ENCODE measurements around the gene CALML3. TPM values are rescaled to one million over a fixed set of nuclear protein-coding genes. Genes with fewer than 3 reads are reported as not detected.

CALML3 gene
- total and polyA plus RNA-seq, 10 donors = 0.10 TPM; not detected in 9

DNA sequence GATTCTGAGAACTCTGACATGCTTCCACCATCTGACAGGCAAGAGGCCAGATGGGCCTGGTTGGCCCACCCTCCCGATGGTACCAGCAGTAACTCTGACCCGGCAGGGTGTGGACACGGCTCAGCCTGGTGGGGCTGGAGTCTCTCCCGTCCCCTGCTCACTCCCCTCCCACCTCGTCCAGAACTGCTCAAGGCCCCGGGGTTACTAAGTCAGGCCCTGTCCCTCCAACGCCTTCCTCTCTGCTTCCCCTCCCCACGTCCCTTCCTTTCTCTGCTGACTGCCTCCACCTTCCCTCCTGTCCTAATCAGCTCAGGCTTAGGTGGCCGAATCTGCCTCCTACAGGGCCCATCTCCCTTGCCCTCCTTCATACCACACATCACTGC, 37.9 kb upstream of the CALML3 start:
- H3K27ac ChIP-seq = no peak overlapping the region
- no peak overlapping the region for H3K4me3 ChIP-seq
- peaks cover 0 to 7% (median 0%) of the 10 kb centered on the region in 7 donors for H3K27me3 ChIP-seq (replicated peaks in 1 of 7)
- H3K4me1 ChIP-seq = peaks cover 0 to 11% (median 0%) of the 10 kb centered on the region in 6 donors
- H3K36me3 ChIP-seq = no peaks in the 10 kb centered on the region
- WGBS, 5 donors = 45 to 80% (median 63%) methylated on average over 7 to 9 of the region's 9 CpGs
- peak; percentile 61 for DNase-seq
- intact Hi-C loops (cut with DNase I; ENCODE audit: low total_unique reads) = no loop called here
- TF ChIP-seq POLR2A (IDR thresholded peaks at IDR 0.05) (no peak), POLR2AphosphoS5 (IDR thresholded peaks at IDR 0.05) (no peak)
- TF ChIP-seq, protein P1, sequence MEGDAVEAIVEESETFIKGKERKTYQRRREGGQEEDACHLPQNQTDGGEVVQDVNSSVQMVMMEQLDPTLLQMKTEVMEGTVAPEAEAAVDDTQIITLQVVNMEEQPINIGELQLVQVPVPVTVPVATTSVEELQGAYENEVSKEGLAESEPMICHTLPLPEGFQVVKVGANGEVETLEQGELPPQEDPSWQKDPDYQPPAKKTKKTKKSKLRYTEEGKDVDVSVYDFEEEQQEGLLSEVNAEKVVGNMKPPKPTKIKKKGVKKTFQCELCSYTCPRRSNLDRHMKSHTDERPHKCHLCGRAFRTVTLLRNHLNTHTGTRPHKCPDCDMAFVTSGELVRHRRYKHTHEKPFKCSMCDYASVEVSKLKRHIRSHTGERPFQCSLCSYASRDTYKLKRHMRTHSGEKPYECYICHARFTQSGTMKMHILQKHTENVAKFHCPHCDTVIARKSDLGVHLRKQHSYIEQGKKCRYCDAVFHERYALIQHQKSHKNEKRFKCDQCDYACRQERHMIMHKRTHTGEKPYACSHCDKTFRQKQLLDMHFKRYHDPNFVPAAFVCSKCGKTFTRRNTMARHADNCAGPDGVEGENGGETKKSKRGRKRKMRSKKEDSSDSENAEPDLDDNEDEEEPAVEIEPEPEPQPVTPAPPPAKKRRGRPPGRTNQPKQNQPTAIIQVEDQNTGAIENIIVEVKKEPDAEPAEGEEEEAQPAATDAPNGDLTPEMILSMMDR (IDR thresholded peaks at IDR 0.05 in 8 of 11, conservative IDR thresholded peaks at IDR 0.05 in 3 of 11) = no peak
- peaks cover 0 to 2% (median 0%) of the 10 kb centered on the region in 8 donors for H3K9me3 ChIP-seq

DNA sequence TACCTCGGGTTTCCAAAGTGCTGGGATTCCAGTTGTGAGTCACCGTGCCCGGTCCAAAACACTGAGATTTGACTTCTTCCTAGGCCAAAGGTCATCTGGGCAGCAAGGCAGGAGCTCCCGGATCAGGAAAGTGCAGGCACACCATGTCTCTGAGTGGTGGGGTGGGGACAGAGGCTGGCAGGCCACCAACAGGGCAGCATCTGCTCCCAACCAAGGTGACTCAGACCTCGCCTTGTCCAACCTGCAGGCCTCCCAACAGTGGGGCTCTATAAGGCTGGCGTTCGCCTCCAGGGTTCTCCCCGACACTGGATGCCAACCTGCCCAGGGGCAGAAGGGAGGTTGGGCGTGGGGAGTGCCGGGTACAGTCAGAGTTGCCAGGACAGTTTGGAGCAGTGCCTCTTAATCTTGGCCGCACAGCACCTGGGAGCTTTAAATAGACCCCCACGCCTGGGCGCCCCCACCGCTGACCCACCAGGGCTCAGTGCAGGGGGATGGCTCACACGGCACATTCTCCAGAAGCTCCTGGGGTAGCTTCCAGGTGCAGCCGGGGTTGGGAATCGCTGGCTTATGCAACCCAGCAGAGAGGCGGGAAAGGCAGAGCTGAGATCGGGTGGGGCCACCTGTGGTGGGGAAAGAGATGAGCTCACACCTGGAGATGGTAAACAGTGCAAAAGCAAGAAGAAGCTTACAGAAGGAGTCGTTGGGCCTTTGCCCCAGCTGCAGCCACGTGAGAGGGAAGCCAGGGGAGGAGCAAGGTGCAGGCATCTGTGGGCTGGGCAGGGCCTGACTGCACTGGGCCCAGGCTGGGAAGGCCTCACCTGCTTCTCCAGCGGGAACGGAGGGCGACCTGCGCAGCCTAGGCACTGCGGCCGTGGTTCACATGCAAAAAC, 36.2 kb upstream of the CALML3 start:
- Histone ChIP-seq H3K9me3 (peaks cover 0 to 13% (median 6%) of the 10 kb centered on the region in 8 donors), H3K36me3 (no peaks in the 10 kb centered on the region), H3K27me3 (replicated peaks in 1 of 7) (peaks cover 0 to 7% (median 0%) of the 10 kb centered on the region in 7 donors), H3K4me1 (peaks cover 0 to 11% (median 0%) of the 10 kb centered on the region in 6 donors), H3K4me3 (no peak overlapping the region), H3K27ac (no peak overlapping the region)
- WGBS, 5 donors = 85 to 91% (median 89%) methylated on average over 19 to 27 of the region's 27 CpGs
- peak; percentile 56 for DNase-seq
- TF ChIP-seq POLR2A (IDR thresholded peaks at IDR 0.05) = no peak
- TF ChIP-seq, protein P1 (IDR thresholded peaks at IDR 0.05 in 8 of 11, conservative IDR thresholded peaks at IDR 0.05 in 3 of 11) = no peak
- TF ChIP-seq POLR2AphosphoS5 (IDR thresholded peaks at IDR 0.05) = no peak
- intact Hi-C loops (cut with DNase I; ENCODE audit: low total_unique reads) = no loop called here

DNA sequence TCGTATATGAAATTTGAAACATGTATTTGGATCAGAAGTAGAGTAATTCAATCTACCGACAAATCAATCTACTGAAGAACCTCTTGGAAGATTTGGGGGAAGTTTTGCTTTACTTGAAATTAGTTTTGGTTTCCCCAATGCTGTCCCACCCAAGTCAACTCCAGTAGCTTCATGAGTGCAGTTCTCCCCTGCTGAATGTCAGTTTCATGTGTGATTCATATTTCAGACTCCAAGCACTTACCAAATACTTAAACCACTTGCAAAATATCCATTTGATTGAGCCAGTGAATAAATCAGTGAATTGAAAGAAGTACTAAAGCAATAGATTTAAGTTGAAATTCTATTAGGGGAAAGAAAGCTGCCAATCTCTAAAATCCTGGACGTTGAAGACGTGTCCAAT, 34.7 kb upstream of the CALML3 start:
- intact Hi-C loops (cut with DNase I; ENCODE audit: low total_unique reads) = no loop called here
- no peak for TF ChIP-seq POLR2A (IDR thresholded peaks at IDR 0.05)
- no peak for TF ChIP-seq POLR2AphosphoS5 (IDR thresholded peaks at IDR 0.05)
- H3K4me1 ChIP-seq = peaks cover 0 to 11% (median 0%) of the 10 kb centered on the region in 6 donors
- peaks cover 0 to 7% (median 0%) of the 10 kb centered on the region in 7 donors for H3K27me3 ChIP-seq (replicated peaks in 1 of 7)
- peaks cover 0 to 13% (median 6%) of the 10 kb centered on the region in 8 donors for H3K9me3 ChIP-seq
- H3K36me3 ChIP-seq = no peaks in the 10 kb centered on the region
- H3K4me3 ChIP-seq = no peak overlapping the region
- WGBS, 5 donors = 76 to 90% (median 84%) methylated on average over 4 of the region's 4 CpGs
- no peak overlapping the region for H3K27ac ChIP-seq
- no peak for DNase-seq

DNA sequence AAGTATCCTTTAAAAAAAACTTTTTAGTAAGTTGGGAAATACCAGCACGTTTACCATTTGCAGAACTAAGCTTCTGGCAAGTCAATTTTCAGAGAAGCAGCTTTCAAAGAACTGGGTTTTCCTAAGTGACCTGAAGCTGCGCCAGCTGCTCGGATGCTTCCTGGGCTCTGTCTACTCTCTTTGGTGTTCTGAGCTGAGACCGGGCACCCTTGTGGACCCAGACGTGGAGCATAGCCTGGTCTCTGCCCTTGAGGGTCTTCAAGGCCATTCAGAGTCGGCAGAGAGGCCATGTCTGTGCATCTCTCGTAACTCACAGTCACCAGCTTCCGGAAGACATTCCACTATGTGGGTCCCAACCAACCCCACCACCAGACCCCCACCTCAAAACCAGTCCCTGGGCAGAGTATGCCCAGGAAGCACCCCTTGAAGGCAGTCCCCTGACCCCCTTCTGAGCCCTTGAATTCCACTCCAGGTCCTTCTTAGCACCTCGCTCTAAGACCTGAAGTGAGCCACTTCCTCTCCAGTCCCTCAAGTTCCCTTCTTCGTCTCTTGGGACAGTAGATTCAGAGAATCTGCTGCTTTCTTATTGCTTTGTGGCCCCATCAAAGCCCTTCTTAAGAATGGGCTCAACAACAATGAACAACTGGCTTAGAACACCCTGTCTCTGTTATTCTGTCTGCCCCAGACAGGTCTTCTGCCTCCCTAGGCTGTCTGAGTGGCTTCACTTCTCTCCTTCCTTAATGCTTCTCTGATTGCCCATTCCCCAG, 33.9 kb upstream of the CALML3 start:
- no peak overlapping the region for H3K27ac ChIP-seq
- 70 to 73% (median 72%) methylated on average over 10 of the region's 10 CpGs for WGBS, 5 donors
- no peak overlapping the region for H3K4me3 ChIP-seq
- TF ChIP-seq, protein P1 (IDR thresholded peaks at IDR 0.05 in 8 of 11, conservative IDR thresholded peaks at IDR 0.05 in 3 of 11) = no peak
- peak; percentile 59 for DNase-seq
- peaks cover 0 to 13% (median 6%) of the 10 kb centered on the region in 8 donors for H3K9me3 ChIP-seq
- intact Hi-C loops (cut with DNase I; ENCODE audit: low total_unique reads) = no loop called here
- no peaks in the 10 kb centered on the region for H3K36me3 ChIP-seq
- H3K27me3 ChIP-seq (replicated peaks in 1 of 7) = peaks cover 0 to 2% (median 0%) of the 10 kb centered on the region in 7 donors
- peaks cover 0 to 7% (median 0%) of the 10 kb centered on the region in 6 donors for H3K4me1 ChIP-seq

Measured in spleen (tissue), 11 donors.